ENCODE data around the gene ALK.

- no peak for TF ChIP-seq CTCF (IDR thresholded peaks at IDR 0.05; ENCODE audit: low read depth, low read length)
- TF ChIP-seq MAX (IDR thresholded peaks at IDR 0.05; ENCODE audit: low read depth, low read length): no peak
- TF ChIP-seq POLR2A (IDR thresholded peaks at IDR 0.05; ENCODE audit: extremely low read depth, insufficient read length): no peak
- no peak for TF ChIP-seq MYC (IDR thresholded peaks at IDR 0.05; ENCODE audit: low read depth, low read length)
These were observed at the start of gene ALK for GRCh38 chr2:29921560-29921915.

Measured in NB4 (cell line).